ENCODE results near the gene MFRP.

MFRP gene

DNA sequence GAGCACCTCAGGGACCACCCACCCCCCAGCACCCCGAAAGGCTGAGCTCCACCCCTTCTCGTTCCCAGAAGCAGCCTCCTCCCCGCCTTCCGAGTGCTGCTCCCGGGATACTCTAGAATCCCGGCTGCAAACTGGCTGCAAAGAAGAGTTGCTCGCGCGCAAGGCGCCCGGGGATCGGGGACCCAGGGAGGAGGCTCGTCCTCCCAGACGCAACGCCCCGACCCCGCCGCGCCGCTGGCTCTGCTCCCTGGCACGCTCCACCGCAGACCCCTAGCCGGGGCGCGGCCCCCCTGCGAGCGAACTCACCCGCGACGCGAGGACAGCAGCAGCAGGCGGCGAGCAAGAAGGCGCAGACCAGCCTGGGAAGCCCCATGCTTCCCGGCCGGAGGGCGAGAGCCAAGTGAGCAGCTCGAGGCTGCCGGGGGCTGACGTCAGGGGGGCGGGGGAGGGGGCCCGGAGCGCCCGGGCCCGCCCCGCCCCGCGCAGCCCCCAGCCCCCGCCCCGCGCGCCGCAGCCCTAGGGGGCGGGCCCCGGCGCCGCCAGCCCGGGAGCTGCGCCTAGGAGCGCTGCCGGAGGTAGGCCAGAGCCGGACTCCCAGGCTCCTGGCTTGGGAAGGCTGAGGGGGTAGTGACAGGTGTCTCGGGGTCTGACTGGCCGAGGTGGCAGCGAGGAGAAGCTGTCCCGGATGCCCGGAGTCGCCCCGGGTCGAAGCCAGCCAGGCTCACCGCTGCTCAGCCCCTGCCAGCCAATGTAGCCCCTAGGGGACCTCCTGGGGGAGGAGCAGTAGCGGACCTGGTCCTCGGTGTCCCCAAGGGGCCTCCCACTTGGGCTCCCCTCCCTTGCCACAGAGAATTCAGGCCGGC, 29.5 kb downstream of the MFRP start, which contains the start of gene MCAM:
TSS of gene MCAM (minus strand) at position 402 of the 863 bp plus-strand sequence. CDS start at position 373, 29 bp downstream.
- peak; percentile 76 for DNase-seq

DNA sequence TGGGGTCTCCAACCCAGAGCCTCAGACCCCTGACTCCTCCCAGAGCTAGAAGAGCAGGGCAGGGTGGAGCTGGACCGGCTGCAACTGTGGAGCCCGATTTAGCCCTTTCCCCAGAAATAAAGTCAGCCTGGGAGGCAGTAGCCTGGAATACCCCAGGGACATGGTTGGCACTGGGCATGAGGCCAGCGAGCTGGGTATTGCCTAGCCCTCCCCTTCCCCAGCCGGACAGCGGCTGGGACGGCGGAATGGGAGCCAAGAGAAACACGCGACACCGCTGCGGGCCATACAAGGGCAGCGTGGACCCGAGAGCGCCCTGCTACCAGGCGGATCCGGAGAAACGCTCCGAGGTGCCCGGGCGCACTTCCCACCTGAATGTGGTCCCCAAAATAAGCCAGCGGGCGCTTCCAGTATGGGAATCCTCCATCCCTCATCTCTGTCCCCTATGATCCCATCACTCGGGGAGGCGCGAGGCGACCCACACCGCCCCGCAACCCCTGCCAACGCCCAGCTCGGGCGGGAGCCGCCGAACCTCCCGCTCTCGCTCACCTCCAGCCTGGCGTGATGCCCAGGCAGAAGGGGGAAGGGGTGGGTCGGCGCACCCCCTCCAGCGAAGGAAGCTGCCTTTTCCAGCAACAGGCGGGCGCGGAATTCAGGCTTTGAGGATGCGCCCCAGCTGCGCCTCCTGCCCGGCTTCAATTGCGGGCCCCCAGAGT, 30.3 kb downstream of the MFRP start:
- DNase-seq: peak; percentile 79

DNA sequence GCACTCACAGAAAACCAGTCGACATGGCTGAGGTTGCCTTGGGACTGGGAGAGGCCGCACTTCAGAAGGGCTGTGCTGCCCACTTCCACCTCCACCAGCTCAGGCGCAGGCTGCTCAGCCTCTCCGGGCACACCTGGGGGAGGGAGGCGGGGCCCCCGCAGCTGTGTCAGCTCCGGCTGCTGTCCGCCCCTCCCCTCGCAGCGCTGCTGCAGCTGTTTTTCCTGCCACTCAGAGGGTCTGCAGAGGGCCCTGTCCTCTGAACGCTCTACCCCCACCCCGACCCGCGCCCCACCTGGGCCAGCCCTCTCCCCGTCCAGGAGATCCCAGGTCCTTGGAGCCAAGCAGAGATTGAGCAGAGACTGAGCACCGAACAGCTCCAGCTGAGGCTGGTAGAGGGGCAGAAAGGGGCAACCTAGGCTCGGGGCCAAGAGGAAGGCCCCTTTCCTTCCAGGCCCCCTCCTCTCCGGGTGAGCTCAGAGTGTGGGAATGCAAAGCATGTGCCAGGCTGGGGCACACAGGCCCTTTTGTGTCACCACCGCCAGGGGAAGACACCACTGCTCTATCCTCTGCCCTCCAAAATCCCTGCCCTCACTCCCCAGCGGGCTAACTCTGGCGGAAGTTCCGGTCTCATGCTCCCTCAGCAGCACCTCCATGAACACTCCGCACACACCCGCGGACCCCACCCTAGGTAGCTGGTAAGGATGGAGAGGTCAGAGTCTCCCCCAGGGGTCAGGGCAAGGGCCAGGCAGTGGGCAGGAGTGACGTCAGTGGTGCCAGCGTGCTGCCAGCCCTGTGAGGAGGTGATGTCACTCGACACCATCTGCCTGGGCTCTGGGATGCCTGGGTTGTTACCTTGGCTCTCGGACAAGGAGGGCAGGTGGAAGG, 31.1 kb downstream of the MFRP start:
- DNase-seq: peak; percentile 75

DNA sequence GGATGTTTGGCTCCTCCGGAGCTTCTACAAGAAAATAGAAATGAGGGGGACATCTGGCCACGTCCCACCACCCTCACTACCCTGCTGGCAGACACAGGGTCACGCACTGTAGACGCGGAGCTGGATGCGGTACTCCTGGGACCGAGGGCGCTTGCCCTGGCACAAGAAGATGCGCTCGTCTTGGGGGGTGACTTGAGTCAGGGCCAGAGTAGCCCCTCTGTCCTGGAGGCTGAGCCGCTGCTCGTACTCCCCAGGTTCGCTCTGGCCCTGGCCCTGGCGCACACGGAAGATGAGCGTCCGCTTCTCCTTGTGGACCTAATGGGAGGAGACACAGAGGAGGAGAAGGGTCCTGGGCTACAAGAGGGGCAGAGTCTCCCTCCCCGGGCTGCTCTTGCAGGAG, 31.8 kb downstream of the MFRP start:
- DNase-seq: no peak

DNA sequence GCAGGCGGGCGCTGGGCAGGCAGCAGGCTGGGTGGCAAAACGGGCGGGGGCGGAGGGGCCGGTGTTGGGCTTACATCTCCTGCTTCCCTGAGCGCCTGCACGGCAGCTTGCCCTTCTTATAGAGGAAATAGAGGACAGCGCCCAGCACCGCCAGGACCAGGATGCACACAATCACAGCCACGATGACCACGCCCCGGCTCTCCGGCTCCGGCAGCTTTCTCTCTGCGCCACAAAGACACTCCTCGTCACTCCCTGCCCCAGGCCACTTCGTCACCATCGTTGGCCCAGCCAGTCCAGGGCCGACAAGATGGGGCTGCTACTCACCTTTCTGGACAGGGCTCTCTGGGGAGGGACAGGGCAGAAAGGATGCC, 35.8 kb downstream of the MFRP start:
- DNase-seq: no peak

DNA sequence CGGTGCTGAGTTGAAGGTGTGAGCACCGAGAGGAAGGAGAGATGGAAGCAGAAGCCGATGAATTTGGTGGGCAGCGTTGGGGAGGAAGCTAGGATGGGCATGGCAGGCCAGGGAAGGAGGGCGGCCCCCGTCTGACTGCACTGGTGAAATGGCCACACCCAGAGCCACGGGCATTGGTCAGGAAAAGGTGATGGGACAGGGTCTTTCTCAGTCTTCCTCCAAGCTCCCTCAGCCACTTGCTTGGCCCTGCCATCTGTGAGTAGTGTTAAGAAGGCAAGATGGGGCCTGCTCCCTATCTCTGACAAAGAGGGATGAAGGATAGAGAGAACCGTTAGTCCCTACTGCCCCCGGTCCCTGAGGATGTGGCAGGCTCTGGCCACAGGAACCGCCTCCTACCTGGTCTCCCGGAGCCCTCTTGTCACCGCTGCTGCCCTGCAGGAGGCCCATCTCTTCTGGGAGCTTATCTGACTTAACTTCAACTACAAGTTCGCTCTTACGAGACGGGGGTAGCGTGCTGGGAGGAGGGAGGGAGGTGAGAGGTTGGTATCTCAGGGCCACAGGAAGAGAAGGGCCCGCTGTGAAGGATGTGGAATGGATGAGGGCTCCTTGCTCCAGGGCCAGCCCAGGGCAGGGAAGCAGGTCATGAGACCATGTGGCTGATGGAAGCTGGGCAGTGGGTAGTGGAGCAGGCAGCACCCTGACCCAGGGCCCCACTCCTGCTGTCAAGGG, 36.4 kb downstream of the MFRP start:
- DNase-seq: no peak

DNA sequence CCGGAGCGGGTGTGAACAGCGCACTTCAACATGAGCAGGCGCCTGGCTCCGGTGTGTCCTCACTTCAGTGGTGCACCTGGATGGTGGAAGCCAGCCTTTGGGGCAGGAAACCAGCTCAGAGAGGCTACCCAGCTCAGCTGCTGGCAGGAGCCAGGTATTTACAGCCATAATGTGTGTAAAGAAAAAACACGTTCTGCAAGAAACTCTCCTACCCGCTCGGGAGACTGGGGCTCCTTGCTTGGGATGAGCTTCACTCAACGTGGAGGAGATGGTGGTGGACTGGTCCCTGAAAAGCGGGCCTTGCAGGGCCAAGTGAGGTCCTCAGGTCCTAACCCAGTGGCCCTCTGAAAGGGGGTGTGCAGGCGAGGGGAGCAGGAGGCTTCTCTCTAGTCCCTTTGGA, 37.1 kb downstream of the MFRP start:
- no peak for DNase-seq

DNA sequence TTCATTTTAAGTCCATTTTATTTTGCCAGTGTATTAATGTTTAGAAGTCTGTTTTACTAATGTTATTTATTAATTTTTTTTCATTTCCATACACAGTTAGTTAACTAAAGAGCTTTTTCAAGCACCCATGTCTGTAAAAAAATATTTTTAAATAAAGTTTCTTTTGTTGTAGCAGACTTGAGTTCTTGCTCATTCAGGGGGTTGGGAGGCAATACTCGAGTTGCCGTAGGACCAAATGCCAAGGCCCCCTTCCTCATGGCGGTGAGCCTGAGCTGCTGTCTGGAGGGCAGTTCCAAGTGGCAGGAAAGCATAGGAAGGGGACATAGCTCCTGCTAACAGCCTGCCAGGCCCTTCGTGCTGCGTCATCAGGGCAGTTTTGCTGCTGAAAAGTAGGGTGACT, 38.5 kb downstream of the MFRP start:
- no peak for DNase-seq

DNA sequence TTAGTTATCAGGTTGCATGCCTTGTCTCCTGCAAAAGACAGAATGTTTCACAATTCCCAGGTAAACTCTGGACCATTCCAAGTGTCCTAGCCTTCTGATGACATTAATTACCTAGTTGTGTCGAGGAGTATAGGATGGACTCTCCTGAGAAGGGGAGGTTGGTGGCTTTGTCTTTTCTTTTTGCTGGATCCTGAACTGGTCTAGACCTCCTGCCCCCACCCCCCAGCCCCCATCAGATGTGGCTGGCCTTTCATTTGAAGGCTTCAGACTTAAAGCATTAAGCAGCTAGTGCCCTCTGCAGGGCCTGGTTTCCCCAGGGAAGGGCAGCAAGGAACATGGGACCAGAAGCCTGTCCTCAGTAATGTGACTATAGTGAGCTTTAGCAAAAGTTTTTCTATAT, 39.3 kb downstream of the MFRP start:
- DNase-seq: no peak

DNA sequence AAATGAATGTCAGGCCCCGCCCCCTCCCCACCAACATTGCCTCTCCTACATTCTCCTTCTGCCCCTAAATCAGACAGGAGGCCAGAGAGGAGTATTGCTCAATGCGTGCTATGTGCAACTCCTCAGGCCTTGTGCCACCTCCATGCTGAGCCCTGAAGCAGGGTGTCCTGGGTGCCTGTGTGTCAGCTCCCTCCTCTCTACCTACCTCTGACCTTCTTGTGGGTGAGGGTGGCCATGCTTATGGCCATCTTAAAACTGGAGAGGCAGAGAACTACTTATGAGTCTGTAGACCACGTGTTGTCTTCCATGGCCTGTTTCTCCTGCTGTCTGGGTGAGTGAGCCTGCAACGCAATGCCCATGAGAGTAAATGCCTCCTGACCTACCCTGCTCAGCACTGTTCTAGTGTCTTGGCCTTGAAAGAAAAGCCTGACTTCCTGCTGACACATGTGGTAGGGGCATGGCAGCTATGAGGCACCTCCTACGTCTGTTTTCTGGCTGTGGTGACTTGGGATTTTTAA, 40.1 kb downstream of the MFRP start:
- DNase-seq: no peak

DNA sequence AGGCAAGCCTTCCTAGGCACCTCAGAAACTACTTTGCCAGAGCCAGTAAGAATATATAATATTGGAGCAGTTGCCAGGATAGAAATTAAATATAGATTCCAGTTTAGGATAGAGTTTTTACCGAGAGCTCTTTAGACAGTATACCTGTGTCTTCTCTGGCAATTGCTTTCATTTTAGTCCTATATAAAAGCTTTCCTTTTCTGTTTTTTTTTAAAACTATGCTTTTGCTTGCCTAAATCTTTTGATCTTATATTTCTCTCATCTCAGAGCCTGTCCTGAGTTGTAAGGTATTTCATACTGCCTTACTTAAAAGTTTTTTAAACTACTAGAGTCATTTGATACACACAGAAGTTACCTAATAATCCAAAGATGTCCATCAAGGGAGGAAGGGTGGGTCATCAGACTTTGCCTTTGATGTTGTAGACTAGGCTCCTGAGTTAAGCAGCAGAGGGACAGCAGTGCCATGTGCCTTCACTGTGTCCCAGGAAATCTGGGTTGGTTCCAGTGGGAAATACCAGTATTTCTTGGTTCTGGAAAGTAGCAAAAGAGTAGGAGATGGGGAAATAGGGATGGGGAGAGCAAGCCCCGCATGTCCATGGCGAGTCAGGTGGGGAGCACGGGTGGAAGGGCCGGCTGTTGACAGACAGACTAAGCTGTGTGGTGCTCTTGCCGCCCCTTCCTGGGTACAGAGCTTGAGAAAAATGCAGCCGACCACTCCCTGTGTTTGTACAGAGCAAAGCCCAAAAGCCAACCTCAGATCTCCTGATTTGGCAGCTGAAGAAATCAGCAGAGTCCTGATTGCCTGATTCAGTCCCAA, 40.7 kb downstream of the MFRP start:
- DNase-seq: no peak

DNA sequence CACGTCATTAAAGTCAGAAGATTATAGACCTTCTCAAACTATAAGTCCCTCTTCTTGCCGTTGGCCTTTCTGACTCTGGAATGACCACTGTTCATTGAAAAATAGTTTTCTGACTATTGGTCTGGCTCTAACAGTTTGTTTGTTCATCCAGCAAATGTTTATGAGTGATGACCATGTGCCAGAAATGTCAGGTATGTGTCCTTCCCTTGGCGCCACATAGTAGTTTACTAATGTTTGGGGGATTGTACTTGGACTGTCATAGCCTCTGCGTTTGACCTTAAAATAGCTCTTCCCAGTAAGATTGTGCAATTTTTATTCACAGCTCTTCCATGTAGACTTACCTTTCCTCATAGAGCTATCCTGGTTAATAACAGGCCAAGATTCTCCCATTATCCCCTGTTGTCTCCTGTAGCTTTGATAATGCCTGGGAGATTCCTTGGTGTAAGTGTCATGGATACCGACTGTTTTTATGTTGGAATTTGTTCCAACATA, 43.2 kb downstream of the MFRP start:
- DNase-seq: no peak

DNA sequence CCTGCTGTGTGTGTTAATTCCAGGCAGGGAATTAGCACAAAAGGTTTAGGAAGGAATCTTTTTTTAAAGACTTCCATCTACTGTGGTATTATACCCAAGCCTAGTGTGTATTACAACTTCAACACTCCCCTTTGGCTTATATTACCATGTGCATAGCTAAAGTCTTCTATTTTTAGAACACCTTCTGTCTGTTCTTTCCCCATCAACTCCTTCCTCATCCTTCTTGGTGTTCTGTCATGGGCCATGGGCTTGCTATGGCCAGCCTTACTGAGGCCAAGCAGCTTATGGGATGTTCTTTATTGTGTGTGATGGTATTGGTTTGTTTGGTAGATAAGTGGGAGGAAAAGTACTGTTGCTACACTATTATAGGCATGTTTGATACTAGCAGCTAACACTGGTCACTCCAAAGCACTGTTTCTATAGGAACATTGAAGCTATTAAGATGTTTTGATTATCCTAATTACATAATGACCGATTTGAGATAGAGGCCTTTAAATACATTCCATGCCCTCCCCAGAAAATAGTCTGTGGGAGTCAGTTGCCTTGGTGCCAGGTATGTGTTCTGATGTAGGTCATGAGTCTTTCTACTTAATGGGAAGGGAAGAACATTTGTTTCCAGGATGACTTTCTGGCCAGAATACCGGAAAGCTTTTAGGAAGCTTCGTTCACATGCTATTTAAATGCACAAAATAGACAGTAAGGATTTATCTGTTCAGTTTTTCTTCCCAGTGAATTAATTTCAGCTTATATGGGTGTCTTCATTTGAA, 46.1 kb downstream of the MFRP start:
- no peak for DNase-seq

DNA sequence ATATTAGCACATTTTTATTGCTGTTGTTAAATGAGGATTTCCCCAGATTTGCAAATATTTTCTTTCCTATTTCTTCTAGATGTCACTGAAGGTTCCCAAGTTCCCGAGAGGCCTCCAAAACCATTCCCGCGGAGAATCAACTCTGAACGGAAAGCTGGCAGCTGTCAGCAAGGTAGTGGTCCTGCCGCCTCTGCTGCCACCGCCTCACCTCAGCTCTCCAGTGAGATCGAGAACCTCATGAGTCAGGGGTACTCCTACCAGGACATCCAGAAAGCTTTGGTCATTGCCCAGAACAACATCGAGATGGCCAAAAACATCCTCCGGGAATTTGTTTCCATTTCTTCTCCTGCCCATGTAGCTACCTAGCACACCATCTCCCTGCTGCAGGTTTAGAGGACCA, 47.1 kb downstream of the MFRP start:
- no peak for DNase-seq

DNA sequence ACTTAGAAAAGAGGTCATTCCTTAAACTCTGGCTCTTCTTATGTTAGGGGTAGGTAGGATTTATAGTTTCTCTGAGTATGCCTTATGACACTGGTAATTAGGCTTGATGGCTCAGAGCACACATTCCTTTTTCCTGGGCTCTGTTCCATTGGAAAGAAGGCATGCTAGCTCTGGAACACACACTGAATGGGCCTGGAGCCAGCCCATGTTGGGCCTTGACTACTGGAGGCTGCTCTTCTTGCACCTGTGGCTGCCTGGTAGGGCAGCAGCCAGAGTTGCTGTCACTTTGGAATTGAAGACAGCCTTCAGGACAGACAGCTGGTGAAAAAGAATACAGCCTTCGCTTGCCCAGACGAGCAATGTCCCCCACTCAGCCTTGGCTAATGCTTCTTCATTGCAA, 47.8 kb downstream of the MFRP start:
- DNase-seq: peak; percentile 73

DNA sequence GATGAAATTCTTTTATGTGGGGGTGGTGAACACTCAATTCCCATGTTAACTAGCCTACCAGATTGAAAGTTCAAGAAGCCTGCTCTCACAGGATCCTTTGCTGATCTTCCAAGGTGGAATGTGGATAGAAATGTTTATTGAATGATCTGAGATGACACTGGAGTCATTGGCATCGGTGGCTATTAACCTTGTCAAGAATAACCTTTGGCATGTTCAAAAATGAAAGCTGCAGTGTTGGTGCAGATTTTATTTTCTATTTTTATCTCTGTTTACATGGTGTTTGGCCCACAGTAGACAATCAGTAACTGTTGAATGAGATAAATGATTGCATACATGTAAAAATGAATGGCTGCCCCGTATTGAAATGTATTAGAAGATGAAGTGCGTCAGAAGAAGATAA, 48.6 kb downstream of the MFRP start:
- no peak for DNase-seq

DNA sequence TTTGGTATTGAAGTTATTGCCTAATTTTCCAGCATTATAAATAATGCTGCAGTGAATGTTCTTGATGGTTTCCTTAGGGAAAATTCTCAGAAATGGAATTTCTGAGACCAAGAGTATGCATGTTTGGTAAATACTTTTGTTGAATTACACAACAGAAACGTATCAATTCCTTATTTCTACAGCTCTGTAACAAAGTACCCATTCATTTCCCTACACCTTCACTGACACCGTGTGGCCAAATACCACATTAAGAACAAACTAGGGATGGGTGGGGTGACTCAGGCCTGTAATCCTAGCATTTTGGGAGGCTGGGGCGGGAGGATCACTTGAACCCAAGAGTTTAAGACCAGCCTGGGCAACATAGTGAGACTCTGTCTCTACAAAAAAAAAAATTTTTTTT, 51.3 kb downstream of the MFRP start:
- no peak for DNase-seq

DNA sequence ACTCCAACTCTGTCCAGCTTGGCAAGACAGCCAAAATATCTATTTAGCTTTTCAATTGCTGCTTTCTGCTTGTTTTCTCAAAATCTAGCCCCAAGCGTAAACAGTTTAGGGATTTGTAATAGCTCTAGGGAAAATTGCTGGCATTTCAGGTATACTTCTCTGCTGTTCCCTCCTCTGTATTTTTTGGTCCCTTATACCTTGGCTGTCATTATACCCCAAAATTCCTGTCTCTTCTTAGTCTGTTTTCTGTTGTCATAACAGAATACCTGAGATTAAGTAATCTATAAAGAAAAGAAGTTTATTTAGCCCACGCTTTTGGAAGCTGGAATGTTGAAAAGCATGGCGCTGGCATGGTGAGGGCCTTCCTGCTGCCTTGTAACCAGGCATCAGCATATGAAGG, 53.0 kb downstream of the MFRP start:
- DNase-seq: no peak

DNA sequence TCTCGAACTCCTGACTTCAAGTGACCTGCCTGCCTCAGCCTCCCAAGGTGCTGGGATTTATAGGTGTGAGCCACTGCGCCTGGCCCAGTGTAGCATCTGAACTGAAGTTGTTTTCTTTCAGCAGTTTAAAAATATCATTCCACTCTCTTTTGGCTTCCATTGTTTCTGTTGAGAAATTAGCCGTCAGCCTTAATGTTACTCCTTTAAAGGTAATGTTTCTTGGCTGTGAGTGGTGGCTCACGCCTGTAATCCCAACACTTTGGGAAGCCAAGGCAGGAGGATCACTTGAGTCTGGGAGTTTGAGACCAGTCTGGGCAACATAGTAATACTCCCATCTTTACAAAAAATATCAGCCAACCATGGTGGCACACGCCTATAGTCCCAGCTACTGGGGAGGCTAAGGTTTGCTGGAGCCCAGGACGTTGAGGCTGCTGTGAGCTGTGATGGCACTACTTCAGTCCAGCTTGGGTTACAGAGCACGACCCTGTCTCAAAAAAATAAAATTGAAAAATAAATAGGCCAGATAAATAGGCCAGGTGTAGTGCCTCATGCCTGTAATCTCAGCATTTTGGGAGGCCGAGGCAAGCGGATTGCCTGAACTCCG, 55.5 kb downstream of the MFRP start:
- no peak for DNase-seq
